Measurements from ENCODE around the gene FCER1A. TPM values are rescaled to one million over a fixed set of nuclear protein-coding genes. Genes with fewer than 3 reads are reported as not detected.

The FCER1A gene
- total RNA-seq, 4 donors from 2014 or later: not detected

DNA sequence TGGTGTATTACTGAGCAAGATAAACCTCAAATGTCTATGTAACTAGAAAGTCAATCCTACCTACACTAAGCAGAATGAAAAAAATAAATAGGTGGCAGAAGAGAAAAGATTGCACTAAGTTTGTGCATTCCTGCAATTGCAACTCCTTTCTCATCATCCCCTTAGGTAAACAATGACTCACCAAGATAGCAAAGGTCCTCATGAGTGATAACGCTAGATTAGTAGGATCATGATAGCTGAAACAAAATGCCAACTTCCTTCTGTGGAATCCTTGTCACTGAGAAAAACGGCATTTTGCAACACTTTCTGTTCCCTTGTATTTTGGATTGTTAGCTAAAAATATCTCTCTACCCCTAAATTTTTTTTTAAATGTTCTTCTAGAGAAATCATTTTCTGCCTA lies 20.0 kb upstream of the FCER1A start:
- DNase-seq (ENCODE audit: low spot score) (no peak), ATAC-seq (ENCODE audit: low FRiP score) (no peak)
- TF ChIP-seq, protein P1, sequence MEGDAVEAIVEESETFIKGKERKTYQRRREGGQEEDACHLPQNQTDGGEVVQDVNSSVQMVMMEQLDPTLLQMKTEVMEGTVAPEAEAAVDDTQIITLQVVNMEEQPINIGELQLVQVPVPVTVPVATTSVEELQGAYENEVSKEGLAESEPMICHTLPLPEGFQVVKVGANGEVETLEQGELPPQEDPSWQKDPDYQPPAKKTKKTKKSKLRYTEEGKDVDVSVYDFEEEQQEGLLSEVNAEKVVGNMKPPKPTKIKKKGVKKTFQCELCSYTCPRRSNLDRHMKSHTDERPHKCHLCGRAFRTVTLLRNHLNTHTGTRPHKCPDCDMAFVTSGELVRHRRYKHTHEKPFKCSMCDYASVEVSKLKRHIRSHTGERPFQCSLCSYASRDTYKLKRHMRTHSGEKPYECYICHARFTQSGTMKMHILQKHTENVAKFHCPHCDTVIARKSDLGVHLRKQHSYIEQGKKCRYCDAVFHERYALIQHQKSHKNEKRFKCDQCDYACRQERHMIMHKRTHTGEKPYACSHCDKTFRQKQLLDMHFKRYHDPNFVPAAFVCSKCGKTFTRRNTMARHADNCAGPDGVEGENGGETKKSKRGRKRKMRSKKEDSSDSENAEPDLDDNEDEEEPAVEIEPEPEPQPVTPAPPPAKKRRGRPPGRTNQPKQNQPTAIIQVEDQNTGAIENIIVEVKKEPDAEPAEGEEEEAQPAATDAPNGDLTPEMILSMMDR (IDR thresholded peaks at IDR 0.05): no peak

- TF ChIP-seq, protein P1 (IDR thresholded peaks at IDR 0.05): no peak
- ATAC-seq (ENCODE audit: low FRiP score) (no peak), DNase-seq (ENCODE audit: low spot score) (no peak)
Observed at GRCh38 chr1:159289060-159289459, 13.1 kb upstream of the FCER1A start.

DNA sequence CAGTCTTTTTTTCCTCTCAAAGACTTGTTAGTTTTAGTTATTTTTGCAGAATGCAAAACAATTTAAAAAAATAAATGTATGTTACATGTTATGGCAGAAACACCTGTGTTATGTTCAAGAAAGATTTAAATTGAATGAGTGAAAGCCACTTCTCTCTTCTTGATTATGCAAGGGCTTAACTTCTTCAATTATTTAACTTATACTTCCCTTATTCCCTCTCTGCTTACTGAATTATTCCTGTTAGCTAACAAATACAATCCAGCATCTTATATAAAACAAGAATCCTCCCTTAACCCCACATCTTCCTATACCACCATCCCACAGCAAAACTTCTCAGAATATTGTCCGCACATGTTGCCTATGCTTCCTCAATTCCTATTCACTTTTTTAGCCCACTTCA lies 10.7 kb upstream of the FCER1A start:
- TF ChIP-seq, protein P1 (IDR thresholded peaks at IDR 0.05): no peak
- DNase-seq (ENCODE audit: low spot score): no peak

DNA sequence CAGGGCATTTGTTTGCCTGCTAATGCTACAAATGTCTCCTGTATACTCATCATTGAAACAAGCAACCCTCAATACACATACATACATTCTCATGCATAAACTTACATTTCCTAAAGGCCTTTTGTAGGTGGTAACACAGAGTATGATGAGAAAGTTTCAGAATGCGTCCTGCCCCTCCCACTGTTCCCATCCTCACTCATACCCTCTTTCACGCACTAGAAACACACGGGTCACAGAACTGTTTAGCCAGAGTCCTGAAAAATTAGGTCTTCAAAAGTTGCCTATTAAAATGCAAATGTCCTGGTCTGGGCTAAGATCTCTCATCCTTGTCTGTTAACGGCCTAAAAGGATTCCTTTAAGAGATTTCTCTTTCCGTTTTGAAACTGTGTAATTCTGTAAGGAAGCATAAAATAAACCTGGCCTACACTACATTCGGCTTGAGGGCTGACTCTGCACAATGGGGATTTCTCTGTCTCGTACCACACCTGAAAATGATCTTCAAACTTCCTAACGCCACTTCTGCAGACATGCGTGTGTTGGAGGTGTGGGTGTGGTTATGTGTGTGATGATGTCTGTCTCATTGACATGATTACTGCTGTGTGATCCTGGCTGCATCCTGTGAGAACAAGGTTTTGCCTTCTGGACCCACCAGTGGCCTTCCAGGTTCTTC lies 5.3 kb upstream of the FCER1A start:
- ATAC-seq (ENCODE audit: low FRiP score) (no peak), DNase-seq (ENCODE audit: low spot score) (no peak)
- TF ChIP-seq, protein P1 (IDR thresholded peaks at IDR 0.05): no peak

More for the DNA sequence above, 10.7 kb upstream of the FCER1A start:
- ATAC-seq (ENCODE audit: low FRiP score): no peak

GRCh38 chr1:159300146-159300545 lies 2.0 kb upstream of the FCER1A start:
- DNase-seq (ENCODE audit: low spot score) (no peak), ATAC-seq (ENCODE audit: low FRiP score) (no peak)
- TF ChIP-seq, protein P1 (IDR thresholded peaks at IDR 0.05): no peak

DNA sequence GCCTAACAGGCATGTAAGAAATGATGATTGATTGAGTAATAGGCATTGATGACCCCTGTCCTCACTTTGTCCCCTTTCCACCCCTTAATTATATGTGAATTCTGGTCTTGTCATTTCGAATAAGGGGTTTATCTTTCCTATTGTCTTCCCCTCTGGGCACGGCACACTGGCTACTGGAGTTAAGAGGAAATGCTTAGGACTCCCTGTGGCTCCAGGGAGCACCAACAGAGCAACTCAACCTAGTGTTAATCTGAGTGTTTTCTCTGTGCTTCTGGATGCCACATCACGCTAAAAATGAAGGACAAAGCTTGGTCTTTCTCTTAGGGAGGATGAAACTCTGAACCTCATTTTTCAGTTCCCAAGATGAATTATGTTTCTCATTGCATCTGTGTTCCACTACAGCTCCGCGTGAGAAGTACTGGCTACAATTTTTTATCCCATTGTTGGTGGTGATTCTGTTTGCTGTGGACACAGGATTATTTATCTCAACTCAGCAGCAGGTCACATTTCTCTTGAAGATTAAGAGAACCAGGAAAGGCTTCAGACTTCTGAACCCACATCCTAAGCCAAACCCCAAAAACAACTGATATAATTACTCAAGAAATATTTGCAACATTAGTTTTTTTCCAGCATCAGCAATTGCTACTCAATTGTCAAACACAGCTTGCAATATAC lies 5.3 kb downstream of the FCER1A start:
- TF ChIP-seq, protein P1 (IDR thresholded peaks at IDR 0.05): no peak
- no peak for DNase-seq (ENCODE audit: low spot score)
- ATAC-seq (ENCODE audit: low FRiP score): no peak

- no peak for DNase-seq (ENCODE audit: low spot score)
- TF ChIP-seq, protein P1 (IDR thresholded peaks at IDR 0.05): no peak
- no peak for ATAC-seq (ENCODE audit: low FRiP score)
Observed at GRCh38 chr1:159311679-159312078, 9.5 kb downstream of the FCER1A start.

All from omental fat pad (tissue), 4 donors.